Suppressor macrophage treated with lipopolysaccharide for 4 hours (primary cell): Measurements from ENCODE around the gene PRDM5.
A peak's percentile ranks its signal among the peaks of the same experiment; 100 is the strongest.
"Not testable (repeated sequence)": the region's sequence is repeated elsewhere in the genome, so short reads cannot be mapped to it uniquely, and the experiment has no call there.

Experiments used
- DNase-seq: peaks from one replicate; pipeline ENCODE4 v3.0.0-alpha.2; 2020

PRDM5 gene

GRCh38 chr4:120691106-120691505 is 231.4 kb downstream of the PRDM5 start:
- no peak for DNase-seq

DNA sequence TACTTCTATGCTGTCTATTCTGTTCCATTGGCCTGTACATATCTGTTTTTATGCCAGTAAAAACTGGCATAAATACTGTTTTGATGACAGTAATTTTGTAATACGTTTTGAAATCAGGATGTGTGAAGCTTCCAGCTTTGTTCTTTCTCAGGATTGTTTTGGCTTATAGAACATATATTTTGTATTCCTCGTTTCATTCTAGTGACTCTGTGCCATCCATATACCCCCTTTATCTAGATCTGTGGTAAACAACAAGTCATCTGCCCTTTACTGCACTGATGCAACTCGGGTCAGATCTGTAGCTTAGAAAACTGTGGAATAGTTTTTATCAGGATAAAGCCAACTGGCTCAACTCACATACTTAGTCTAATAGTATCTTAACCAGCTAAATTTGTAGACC is 233.7 kb downstream of the PRDM5 start:
- no peak for DNase-seq

GRCh38 chr4:120685756-120686278 is 236.7 kb downstream of the PRDM5 start:
- DNase-seq: no peak

DNA sequence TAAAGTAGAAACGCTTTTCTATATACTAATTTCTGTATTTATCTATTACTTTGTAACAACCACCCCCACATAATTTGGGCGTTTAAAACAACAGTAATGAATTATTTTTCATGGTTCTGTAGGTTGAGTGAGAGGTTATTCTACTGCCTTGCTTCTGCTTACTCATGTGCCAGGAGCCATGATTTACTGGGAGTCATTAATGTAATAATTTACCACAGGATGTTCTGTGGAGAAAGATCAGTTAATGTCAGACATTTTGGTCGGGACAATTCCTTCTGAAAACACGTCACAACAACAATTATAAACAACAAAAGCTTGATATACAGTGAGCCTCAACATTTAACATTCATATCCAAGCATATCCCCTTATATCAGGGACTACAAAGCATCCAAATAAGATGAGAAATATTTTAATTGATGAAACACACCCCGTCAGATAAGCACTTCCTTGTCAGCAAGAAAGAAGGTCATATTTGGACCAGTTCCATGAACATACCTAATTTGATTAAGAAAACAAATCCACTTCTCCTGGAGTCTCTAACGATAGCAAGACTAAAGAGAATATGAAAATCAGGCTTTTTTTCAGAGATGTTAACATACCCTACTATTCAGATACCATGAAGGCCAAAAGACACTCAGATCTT is 238.5 kb downstream of the PRDM5 start:
- no peak for DNase-seq

DNA sequence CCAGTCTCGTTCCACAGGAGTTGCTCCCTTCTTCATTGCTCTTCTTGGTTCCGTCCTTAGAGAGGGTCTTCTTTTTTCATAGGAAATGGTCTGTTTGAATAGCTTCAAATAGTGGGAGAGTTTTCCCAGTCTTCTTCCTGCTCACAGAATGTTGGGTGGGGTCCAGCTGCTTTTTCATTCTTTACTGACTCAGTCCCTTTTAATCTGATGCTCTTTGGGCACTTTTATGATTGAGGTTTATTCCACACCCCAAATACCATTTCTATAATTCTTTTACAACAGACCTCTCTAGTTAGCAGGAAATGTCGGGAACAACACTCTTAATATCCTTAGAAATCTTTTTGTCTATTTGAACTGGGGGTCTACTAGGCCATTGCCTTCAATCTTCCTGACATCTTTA is 239.5 kb downstream of the PRDM5 start:
- DNase-seq: no peak

DNA sequence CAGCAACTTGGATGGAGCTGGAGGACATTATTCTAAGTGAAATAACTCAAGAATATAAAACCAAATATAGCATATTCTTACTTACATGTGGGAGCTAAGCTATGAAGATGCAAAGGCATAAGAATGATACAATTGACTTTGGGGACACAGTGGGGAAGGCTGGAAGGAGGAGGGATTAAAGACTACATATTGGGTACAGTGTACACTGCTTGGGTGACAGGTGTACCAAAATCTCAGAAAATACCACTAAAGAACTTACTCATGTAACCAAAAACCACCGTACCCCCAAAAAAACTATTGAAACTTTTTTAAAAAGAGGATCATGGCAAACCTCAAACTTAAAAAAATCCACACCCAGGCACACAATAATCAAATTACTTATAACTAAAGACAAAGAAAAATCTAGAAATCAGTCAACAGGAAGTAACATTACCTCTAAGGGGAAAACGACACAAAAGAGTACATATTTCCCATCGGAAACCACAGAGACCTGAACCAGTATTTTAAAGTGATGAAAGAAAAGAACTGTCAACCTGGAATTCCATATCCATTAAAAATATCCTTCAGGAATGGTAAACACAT is 241.8 kb downstream of the PRDM5 start:
- DNase-seq: no peak

- DNase-seq: no peak
Observed at GRCh38 chr4:120673696-120674095, 248.8 kb downstream of the PRDM5 start.

GRCh38 chr4:120672558-120673147 is 249.9 kb downstream of the PRDM5 start:
- no peak for DNase-seq

DNA sequence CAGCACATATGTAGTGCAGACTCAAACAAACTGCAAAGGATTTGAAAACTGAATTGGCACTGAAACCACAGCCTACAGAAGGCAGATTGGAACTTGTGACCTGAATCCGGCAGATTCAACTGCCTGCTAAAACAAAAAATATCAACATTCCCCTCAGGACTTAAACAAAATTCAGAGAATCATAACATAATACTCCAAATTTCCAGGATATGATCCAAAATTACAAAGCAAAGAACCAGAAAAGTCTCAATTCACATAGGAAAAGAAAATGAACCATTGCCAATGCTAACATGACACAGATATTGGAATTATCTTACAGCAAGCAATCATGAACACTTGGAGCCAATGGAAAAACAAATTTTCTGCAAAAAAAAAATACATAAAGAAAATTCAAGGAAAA is 250.4 kb downstream of the PRDM5 start:
- no peak for DNase-seq

GRCh38 chr4:120671538-120671937 is 251.0 kb downstream of the PRDM5 start:
- DNase-seq: no peak

DNA sequence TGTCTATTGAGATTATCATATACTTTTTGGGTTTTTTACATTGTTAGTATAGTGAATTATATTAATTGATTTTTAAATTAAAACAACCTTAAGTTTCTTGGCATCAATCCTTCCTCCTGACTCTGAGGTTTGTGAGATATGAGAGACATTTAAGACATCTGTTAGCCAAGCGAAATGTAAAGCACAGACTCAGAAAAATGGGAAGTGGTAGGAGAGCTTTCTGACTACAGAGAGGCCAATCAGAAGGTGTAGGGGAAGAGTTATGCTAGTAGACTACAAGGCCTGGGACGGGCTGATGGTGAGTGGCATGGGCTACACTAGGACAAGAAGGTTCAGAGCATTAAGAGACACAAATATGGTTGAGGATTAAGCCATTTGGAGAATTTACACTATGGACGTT is 255.4 kb downstream of the PRDM5 start:
- no peak for DNase-seq

DNA sequence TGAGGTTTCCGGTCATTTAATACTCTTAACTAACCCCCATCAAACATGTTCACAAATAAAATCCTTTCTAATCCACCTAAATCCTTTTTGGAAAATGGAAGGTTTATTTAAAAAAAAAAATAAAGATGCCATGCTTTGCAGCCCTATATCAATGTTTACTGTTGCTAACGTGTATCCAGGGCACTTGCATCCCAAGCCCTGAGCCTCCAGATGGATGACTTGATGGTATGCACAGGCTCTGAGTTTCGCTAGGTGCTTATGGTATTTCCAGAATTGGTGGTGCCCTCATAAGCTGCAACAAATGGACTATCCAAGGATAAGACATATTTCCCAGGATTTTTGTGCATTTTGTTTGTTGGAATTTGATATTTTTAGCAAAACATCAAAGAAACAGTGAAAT is 257.7 kb downstream of the PRDM5 start:
- DNase-seq: no peak

GRCh38 chr4:120659616-120660170 is 262.8 kb downstream of the PRDM5 start:
- no peak for DNase-seq

GRCh38 chr4:120658772-120659171 is 263.8 kb downstream of the PRDM5 start:
- peak; percentile 11 for DNase-seq

DNA sequence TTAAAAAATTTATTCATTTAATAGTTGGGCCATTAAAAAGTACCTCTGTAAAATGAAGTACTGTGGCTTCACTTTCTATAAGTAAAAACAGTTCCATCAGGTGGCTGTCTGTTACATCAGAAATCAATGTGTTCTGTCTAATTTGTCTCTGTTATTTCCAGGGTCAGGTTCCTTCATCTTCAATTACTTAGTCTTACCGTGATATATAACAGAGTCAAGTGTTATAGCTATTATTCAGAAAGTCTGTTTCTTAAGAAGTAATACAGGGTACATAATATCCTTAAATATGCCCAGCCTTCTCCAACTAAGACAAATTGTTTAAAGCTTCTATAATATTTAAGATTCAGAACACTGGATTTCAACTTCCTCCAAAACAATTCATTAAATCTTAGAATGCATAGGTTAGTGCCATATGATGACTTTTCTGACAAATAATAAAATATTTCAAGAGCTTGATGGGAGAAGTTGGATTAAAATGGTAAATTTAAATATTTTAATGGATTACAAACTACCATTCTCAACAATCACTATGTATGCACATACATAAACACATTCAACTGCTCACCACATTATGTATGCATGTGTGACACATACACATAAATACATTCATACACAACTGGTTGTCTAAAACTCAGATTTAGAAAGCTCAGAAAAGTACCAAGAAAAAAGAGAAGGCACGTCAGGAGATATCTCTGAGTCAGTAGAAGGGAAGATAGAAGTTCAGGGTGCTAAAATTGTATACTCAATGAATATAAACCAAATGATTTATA is 268.5 kb downstream of the PRDM5 start:
- DNase-seq: no peak

- not testable (repeated sequence) for DNase-seq
Observed at GRCh38 chr4:120648336-120648735, 274.2 kb downstream of the PRDM5 start.
